GM18517 (cell line): ENCODE results near the gene FES.
"Not testable (repeated sequence)": the region's sequence is repeated elsewhere in the genome, so short reads cannot be mapped to it uniquely, and the experiment has no call there.

ENCODE experiments used
- ATAC-seq: cut with Tn5 transposase; IDR thresholded peaks from one replicate; pipeline ENCODE4 v1.9.1; 2021; ENCODE audit warnings: mild to moderate bottlenecking, moderate library complexity; ENCODE audit not compliant: unreplicated experiment

FES gene

DNA sequence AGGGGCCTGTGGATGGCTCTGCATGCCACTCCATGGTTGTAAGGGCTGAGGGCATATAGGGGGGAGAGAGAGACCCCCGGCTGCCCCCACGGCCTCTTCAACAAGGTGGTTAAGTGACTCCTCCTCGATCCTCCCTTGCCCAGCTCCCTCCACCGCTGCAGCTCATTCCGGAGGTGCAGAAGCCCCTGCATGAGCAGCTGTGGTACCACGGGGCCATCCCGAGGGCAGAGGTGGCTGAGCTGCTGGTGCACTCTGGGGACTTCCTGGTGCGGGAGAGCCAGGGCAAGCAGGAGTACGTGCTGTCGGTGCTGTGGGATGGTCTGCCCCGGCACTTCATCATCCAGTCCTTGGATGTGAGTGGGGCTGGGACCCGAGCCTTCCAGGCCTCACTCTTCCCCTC lies 6.5 kb downstream of the FES start:
- ATAC-seq: no peak

GRCh38 chr15:90891346-90891949 lies 7.1 kb downstream of the FES start:
- ATAC-seq: no peak

GRCh38 chr15:90892023-90892422 lies 7.7 kb downstream of the FES start:
- ATAC-seq: no peak

- ATAC-seq: no peak
These were observed 8.3 kb downstream of the FES start for GRCh38 chr15:90892498-90893174.

GRCh38 chr15:90893175-90894090 lies 9.1 kb downstream of the FES start:
- no peak for ATAC-seq

- no peak for ATAC-seq
These were observed 11.3 kb downstream of the FES start for GRCh38 chr15:90895571-90896117.

DNA sequence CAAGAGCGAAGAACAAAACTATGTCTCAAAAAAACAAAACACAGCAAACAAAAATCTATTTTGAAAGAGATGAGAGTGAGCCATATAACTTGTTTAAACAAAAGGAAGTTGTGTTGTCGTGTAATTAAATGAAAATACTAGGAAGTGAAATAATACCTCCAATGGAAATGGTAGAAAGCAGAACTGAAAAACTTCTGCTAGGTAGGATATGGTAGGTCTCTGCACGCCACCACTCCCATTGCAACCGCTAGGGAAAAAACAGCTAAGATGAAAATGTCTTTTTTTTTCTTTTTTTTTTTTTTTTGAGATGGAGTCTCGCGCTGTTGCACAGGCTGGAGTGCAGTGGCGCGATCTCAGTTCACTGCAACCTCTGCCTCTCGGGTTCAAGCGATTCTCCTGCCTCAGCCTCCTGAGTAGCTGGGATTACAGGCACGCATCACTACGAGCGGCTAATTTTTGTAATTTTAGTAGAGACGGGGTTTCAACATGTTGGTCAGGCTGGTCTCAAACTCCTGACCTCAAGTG lies 12.9 kb downstream of the FES start:
- not testable (repeated sequence) for ATAC-seq

DNA sequence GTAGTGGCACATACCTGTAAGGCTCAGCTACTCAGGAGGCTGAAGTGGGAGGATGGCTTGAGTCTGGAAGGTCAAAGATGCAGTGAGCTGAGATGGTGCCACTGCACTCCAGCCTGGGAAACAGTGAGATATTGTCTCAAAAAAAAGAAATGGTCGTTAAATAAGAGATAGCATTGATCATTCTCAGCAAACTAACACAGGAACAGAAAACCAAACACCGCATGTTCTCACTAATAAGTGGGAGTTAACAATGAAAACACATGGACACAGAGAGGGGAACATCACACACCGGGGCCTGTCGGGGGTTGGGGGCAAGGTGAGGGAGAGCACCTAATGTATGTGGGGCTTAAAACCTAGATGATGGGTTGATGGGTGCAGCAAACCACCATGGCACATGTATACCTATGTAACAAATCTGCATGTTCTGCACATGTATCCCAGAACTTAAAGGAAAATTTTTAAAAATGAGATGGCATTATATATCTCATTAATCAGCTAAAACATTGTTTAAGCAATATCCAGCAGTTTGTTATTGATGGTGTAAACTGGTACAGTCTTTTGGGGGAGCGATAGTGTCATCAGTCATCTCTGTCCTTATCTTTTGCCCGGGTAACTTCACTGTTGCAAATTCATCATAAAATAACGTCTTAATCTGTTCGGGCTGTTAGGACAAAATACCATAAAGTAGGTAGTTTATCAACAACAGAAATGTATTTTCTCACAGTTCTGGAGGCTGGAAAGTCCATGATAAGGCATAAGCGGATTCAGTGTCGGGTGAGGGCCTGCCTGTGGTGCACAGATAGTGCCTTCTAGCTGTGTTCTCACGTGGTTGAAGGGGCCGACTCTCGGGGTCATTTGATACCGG lies 17.1 kb downstream of the FES start:
- no peak for ATAC-seq

- ATAC-seq: peak; percentile 71
These were observed 17.9 kb downstream of the FES start for GRCh38 chr15:90902040-90902839.

- peak; percentile 50 for ATAC-seq
These were observed 18.8 kb downstream of the FES start, which contains the start of gene MAN2A2 for GRCh38 chr15:90902840-90903732. TSS of gene MAN2A2 (plus strand) at chr15:90903302. CDS start at chr15:90904208, 906 bp downstream.

- no peak for ATAC-seq
These were observed 19.6 kb downstream of the FES start for GRCh38 chr15:90903733-90904536.

DNA sequence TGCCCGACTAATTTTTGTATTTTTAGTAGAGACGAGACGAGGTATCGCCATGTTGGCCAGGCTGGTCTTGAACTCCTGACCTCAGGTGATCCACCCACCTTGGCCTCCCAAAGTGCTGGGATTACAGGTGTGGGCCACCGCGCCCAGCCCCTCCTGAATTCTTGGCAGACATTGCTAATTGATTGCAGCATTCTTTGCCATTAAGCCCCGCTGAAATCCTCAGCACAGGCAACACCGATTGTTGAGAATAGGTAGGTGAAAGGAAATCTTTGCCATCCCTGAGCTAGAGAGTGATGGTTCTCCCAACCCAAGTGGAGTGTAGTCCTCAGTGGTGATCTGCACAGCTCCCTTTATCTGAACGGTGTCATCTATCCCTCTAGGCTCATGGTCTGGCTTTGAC lies 20.4 kb downstream of the FES start:
- no peak for ATAC-seq

- ATAC-seq: no peak
These were observed 21.2 kb downstream of the FES start for GRCh38 chr15:90905306-90906180.

- ATAC-seq: no peak
These were observed 22.0 kb downstream of the FES start for GRCh38 chr15:90906181-90906849.

DNA sequence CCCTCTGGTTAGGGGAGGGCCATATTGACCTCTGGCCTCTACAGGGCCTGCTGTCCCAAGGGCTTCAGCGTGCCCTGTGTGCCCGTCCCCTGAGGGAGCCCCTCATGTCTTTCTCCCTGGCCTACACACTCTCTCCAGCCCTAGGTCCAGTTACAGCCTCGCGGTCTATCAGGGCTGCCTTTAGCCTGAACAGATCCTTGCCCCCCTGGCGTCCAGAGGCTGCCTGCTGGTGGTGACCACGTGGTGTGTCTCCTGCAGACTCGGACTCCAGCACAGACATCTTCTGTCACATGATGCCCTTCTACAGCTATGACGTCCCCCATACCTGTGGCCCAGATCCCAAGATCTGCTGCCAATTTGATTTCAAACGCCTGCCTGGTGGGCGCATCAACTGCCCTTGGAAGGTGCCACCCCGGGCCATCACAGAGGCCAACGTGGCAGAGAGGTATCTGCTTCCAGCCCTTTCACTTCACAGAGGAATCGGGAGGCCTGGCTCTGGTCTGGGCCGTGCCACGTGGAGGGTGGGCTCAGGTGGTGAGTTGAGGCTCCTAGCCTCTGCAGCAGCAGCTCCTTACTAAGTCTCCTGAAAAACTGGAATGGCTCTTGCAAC lies 22.9 kb downstream of the FES start:
- ATAC-seq: no peak
